Duodenal mucosa (tissue), 2 donors: ENCODE measurements around the gene NOS1.
"Not testable (repeated sequence)": the region's sequence is repeated elsewhere in the genome, so short reads cannot be mapped to it uniquely, and the experiment has no call there.

Experiments used
- H3K27ac ChIP-seq: one replicate; pipeline ENCODE4 v1.7.0; 2013; ENCODE audit warnings: low read depth, low read length
- H3K27me3 ChIP-seq, 2 donors: one replicate each; pipeline ENCODE4 v1.7.0; 2013; ENCODE audit warnings: low read length in 2 of 2, control low read depth in 1 of 2; ENCODE audit not compliant: insufficient read depth in 2 of 2, control insufficient read depth in 1 of 2
- H3K36me3 ChIP-seq, 2 donors: one replicate each; pipeline ENCODE4 v1.7.0; 2013; ENCODE audit warnings: low read length in 2 of 2, control low read depth in 1 of 2; ENCODE audit not compliant: insufficient read depth in 2 of 2, control insufficient read depth in 1 of 2
- H3K4me1 ChIP-seq, 2 donors: one replicate each; pipeline ENCODE4 v1.7.0; 2013; ENCODE audit warnings: low read length in 2 of 2, control low read depth in 1 of 2; ENCODE audit not compliant: insufficient read depth in 2 of 2, control insufficient read depth in 1 of 2
- H3K4me3 ChIP-seq, 2 donors: one replicate each; pipeline ENCODE4 v1.7.0; 2013; ENCODE audit warnings: low read length in 2 of 2, low read depth in 1 of 2
- H3K9ac ChIP-seq, 2 donors: one replicate each; pipeline ENCODE4 v1.7.0; 2013; ENCODE audit warnings: low read length in 2 of 2, low read depth in 1 of 2
- H3K9me3 ChIP-seq, 2 donors: one replicate each; pipeline ENCODE4 v1.7.0; 2013; ENCODE audit warnings: low read length in 2 of 2, control low read depth in 1 of 2; ENCODE audit not compliant: control insufficient read depth in 1 of 2

Gene NOS1

GRCh38 chr12:117361347-117361751, at the start of gene NOS1:
TSS of gene NOS1 (minus strand) at chr12:117361626. CDS start at chr12:117331069, 30,557 bp downstream.
- Histone ChIP-seq H3K4me1 (no peaks in the 10 kb centered on the region), H3K36me3 (no peaks in the 10 kb centered on the region), H3K27ac (no peak within 1 kb of the TSS), H3K9me3 (no peaks in the 10 kb centered on the region), H3K9ac (no peak within 1 kb of the TSS), H3K4me3 (no peak within 1 kb of the TSS), H3K27me3 (peaks cover 25 to 49% of the 10 kb centered on the region in 2 donors)

GRCh38 chr12:117409286-117409685, 47.9 kb upstream of the NOS1 start:
- no peak overlapping the region for H3K4me3 ChIP-seq

GRCh38 chr12:117408161-117408791, 46.9 kb upstream of the NOS1 start:
- no peaks in the 10 kb centered on the region for H3K4me1 ChIP-seq
- H3K4me3 ChIP-seq, result no peak overlapping the region
- no peak overlapping the region for H3K27ac ChIP-seq
- no peak overlapping the region for H3K9ac ChIP-seq
- H3K36me3 ChIP-seq, result no peaks in the 10 kb centered on the region
- H3K27me3 ChIP-seq, result no peaks in the 10 kb centered on the region
- H3K9me3 ChIP-seq, result peaks cover 0 to 8% of the 10 kb centered on the region in 2 donors

More at GRCh38 chr12:117409286-117409685, 47.9 kb upstream of the NOS1 start:
- H3K4me1 ChIP-seq, result no peaks in the 10 kb centered on the region
- H3K9ac ChIP-seq, result no peak overlapping the region
- H3K36me3 ChIP-seq, result no peaks in the 10 kb centered on the region
- H3K9me3 ChIP-seq, result no peaks in the 10 kb centered on the region
- H3K27me3 ChIP-seq, result no peaks in the 10 kb centered on the region
- no peak overlapping the region for H3K27ac ChIP-seq

GRCh38 chr12:117404940-117405339, 43.5 kb upstream of the NOS1 start:
- Histone ChIP-seq H3K9me3 (peaks cover 0 to 8% of the 10 kb centered on the region in 2 donors), H3K9ac (no peak overlapping the region), H3K4me1 (no peaks in the 10 kb centered on the region), H3K27me3 (no peaks in the 10 kb centered on the region), H3K27ac (no peak overlapping the region), H3K4me3 (no peak overlapping the region), H3K36me3 (no peaks in the 10 kb centered on the region)

GRCh38 chr12:117404203-117404853, 42.9 kb upstream of the NOS1 start:
- Histone ChIP-seq H3K9ac (no peak overlapping the region), H3K9me3 (peaks cover 0 to 8% of the 10 kb centered on the region in 2 donors), H3K27me3 (no peaks in the 10 kb centered on the region), H3K4me1 (no peaks in the 10 kb centered on the region), H3K36me3 (no peaks in the 10 kb centered on the region), H3K4me3 (no peak overlapping the region), H3K27ac (no peak overlapping the region)

- Histone ChIP-seq H3K4me1 (no peaks in the 10 kb centered on the region), H3K9ac (no peak overlapping the region), H3K27ac (no peak overlapping the region), H3K4me3 (no peak overlapping the region), H3K27me3 (no peaks in the 10 kb centered on the region), H3K36me3 (no peaks in the 10 kb centered on the region), H3K9me3 (peaks cover 0 to 8% of the 10 kb centered on the region in 2 donors)
Observed at GRCh38 chr12:117403586-117404139, 42.2 kb upstream of the NOS1 start.

GRCh38 chr12:117402363-117402762, 40.9 kb upstream of the NOS1 start:
- Histone ChIP-seq H3K4me1 (no peaks in the 10 kb centered on the region), H3K27ac (no peak overlapping the region), H3K4me3 (no peak overlapping the region), H3K36me3 (no peaks in the 10 kb centered on the region), H3K9ac (no peak overlapping the region), H3K9me3 (peaks cover 1 to 8% of the 10 kb centered on the region in 2 donors), H3K27me3 (no peaks in the 10 kb centered on the region)

GRCh38 chr12:117400912-117401311, 39.5 kb upstream of the NOS1 start:
- no peaks in the 10 kb centered on the region for H3K27me3 ChIP-seq
- H3K9me3 ChIP-seq, result peaks cover 6 to 8% of the 10 kb centered on the region in 2 donors
- H3K36me3 ChIP-seq, result no peaks in the 10 kb centered on the region
- H3K27ac ChIP-seq, result no peak overlapping the region
- H3K9ac ChIP-seq, result no peak overlapping the region
- no peaks in the 10 kb centered on the region for H3K4me1 ChIP-seq
- H3K4me3 ChIP-seq, result no peak overlapping the region

- H3K9ac ChIP-seq, H3K9me3 ChIP-seq, H3K36me3 ChIP-seq, H3K4me1 ChIP-seq, H3K4me3 ChIP-seq, H3K27ac ChIP-seq, H3K27me3 ChIP-seq: not testable (repeated sequence)
Observed at GRCh38 chr12:117398482-117398881, 37.1 kb upstream of the NOS1 start.

GRCh38 chr12:117395766-117396165, 34.3 kb upstream of the NOS1 start:
- H3K27me3 ChIP-seq, result no peaks in the 10 kb centered on the region
- no peak overlapping the region for H3K9ac ChIP-seq
- no peaks in the 10 kb centered on the region for H3K4me1 ChIP-seq
- peaks cover 0 to 6% of the 10 kb centered on the region in 2 donors for H3K9me3 ChIP-seq
- no peak overlapping the region for H3K4me3 ChIP-seq
- no peaks in the 10 kb centered on the region for H3K36me3 ChIP-seq
- H3K27ac ChIP-seq, result no peak overlapping the region
